ENCODE measurements around the gene SLC27A5.
"Not testable (repeated sequence)": the region's sequence is repeated elsewhere in the genome, so short reads cannot be mapped to it uniquely, and the experiment has no call there.

SLC27A5 gene

GRCh38 chr19:58549664-58550361 lies 38.0 kb upstream of the SLC27A5 start:
- FAIRE-seq, result no peak

- no peak for FAIRE-seq
Measured at GRCh38 chr19:58548859-58549663, 37.3 kb upstream of the SLC27A5 start.

GRCh38 chr19:58547323-58548312 lies 35.8 kb upstream of the SLC27A5 start:
- no peak for FAIRE-seq

- no peak for FAIRE-seq
Measured at GRCh38 chr19:58546019-58546530, 34.3 kb upstream of the SLC27A5 start.

- no peak for FAIRE-seq
Measured at GRCh38 chr19:58545286-58546018, 33.7 kb upstream of the SLC27A5 start.

GRCh38 chr19:58544591-58545285 lies 32.9 kb upstream of the SLC27A5 start:
- FAIRE-seq, result no peak

- peak; percentile 98 for FAIRE-seq
Measured at GRCh38 chr19:58543826-58544590, 32.2 kb upstream of the SLC27A5 start, which contains the start of gene TRIM28. TRIM28 (plus strand) TSS chr19:58544064; CDS start chr19:58544758, 694 bp downstream.

GRCh38 chr19:58542641-58543372 lies 31.0 kb upstream of the SLC27A5 start:
- not testable (repeated sequence) for FAIRE-seq

- FAIRE-seq, result not testable (repeated sequence)
Measured at GRCh38 chr19:58539169-58539559, 27.4 kb upstream of the SLC27A5 start.

GRCh38 chr19:58538257-58539168 lies 26.7 kb upstream of the SLC27A5 start:
- no peak for FAIRE-seq

- no peak for FAIRE-seq
Measured at GRCh38 chr19:58536852-58537798, 25.3 kb upstream of the SLC27A5 start.

- no peak for FAIRE-seq
Measured at GRCh38 chr19:58535857-58536256, 24.1 kb upstream of the SLC27A5 start.

GRCh38 chr19:58531034-58531840 lies 19.4 kb upstream of the SLC27A5 start:
- no peak for FAIRE-seq

- no peak for FAIRE-seq
Measured at GRCh38 chr19:58529405-58529804, 17.6 kb upstream of the SLC27A5 start.

GRCh38 chr19:58522709-58523108 lies 10.9 kb upstream of the SLC27A5 start:
- FAIRE-seq, result no peak

GRCh38 chr19:58521651-58522050 lies 9.9 kb upstream of the SLC27A5 start:
- no peak for FAIRE-seq

GRCh38 chr19:58520257-58520599 lies 8.4 kb upstream of the SLC27A5 start:
- FAIRE-seq, result no peak
